ENCODE data around the gene BACE1.

DNA sequence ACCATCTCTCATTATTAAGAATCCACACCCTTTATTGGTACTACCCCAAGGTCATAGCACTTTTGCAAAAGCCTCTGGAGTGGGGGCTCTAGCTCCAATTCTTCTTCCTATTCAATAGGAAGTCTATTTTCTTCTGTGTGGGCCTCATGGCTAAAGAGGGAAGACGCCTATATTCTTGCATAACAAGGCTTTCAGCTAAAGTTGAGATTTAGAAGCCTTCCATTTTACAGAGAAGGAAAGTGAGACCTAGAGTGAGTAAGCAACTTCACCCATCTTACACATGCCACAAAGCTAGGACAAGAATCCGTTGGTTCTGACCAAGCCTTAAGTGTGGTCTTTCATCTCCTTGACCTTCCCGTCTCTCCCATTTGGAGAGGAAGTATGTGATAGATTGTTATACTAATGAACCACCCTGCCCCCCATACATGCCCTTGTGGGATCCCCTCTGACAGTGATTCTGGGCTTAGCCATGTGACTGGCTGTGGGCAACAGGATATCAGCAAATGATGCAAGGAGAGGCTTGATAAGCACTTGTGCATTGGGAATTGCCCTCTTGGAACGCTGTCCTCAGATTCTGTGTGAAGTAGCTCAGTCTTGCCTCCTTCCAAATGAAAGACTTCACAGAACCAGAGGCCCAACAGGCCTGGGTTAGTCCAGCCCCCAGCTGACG, 12.3 kb downstream of the BACE1 start:
- TF ChIP-seq, protein P1, sequence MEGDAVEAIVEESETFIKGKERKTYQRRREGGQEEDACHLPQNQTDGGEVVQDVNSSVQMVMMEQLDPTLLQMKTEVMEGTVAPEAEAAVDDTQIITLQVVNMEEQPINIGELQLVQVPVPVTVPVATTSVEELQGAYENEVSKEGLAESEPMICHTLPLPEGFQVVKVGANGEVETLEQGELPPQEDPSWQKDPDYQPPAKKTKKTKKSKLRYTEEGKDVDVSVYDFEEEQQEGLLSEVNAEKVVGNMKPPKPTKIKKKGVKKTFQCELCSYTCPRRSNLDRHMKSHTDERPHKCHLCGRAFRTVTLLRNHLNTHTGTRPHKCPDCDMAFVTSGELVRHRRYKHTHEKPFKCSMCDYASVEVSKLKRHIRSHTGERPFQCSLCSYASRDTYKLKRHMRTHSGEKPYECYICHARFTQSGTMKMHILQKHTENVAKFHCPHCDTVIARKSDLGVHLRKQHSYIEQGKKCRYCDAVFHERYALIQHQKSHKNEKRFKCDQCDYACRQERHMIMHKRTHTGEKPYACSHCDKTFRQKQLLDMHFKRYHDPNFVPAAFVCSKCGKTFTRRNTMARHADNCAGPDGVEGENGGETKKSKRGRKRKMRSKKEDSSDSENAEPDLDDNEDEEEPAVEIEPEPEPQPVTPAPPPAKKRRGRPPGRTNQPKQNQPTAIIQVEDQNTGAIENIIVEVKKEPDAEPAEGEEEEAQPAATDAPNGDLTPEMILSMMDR (conservative IDR thresholded peaks at IDR 0.05 in 1 of 2, IDR thresholded peaks at IDR 0.05 in 1 of 2; ENCODE audit: extremely low read depth in 1 of 2, insufficient read depth in 1 of 2, low read depth in 1 of 2, low read length in 2 of 2), result no peak
- no peak for TF ChIP-seq EZH2 (IDR thresholded peaks at IDR 0.05; ENCODE audit: borderline replicate concordance, low read length)
